ENCODE measurements around the gene ZNF512B. TPM values are rescaled to one million over a fixed set of nuclear protein-coding genes. Genes with fewer than 3 reads are reported as not detected.

Gene ZNF512B
- total and polyA plus RNA-seq, 2 donors (not counting 1 experiment from before 2014, with no cell fraction given): 8.8 to 10.5 TPM

DNA sequence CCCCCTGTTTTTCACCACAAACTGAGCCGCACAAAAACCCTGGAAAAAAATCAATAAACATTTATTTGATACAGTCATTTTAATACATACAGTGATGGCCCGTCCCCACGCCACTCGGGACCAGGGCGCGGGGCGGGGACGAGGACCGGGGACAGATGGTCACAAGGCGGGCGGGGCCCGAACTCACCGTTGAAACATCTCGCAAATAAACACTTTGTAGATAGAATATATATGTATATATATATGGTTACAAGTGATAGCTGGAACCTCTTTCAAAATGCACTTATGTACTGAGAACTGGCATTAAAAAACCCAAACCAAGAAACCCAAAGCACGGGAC lies 13.1 kb downstream of the ZNF512B start:
- Histone ChIP-seq H3K27ac (ENCODE audit: low read length in 2 of 2) (peak overlapping the region; percentile 34 to 48), H3K4me1 (ENCODE audit: control insufficient read depth in 2 of 2, insufficient read depth in 2 of 2, low read length in 2 of 2) (peaks cover 33 to 43% of the 10 kb centered on the region in 2 donors), H2AFZ (ENCODE audit: insufficient read depth, low read depth, low read length, poor library complexity, severe bottlenecking) (peak overlapping the region; percentile 74), H3K9ac (ENCODE audit: low read length) (peak overlapping the region; percentile 49), H3K79me2 (ENCODE audit: control insufficient read depth, insufficient read depth, low read length) (peaks cover 45% of the 10 kb centered on the region), H4K20me1 (ENCODE audit: control insufficient read depth, insufficient read depth, low read length, poor library complexity, severe bottlenecking) (peaks cover 43% of the 10 kb centered on the region), H3K36me3 (replicated peaks in 1 of 2; ENCODE audit: control extremely low read depth in 1 of 2, control insufficient read depth in 1 of 2, extremely low read depth in 1 of 2, insufficient read depth in 2 of 2, low read length in 1 of 2) (no peaks in the 10 kb centered on the region), H3K27me3 (replicated peaks in 1 of 4; ENCODE audit: control extremely low read depth in 1 of 4, control insufficient read depth in 3 of 4, insufficient read depth in 4 of 4, low read length in 3 of 4) (no peaks in the 10 kb centered on the region), H3K9me3 (ENCODE audit: control extremely low read depth in 1 of 3, control insufficient read depth in 2 of 3, insufficient read depth in 1 of 3, low read length in 2 of 3) (no peaks in the 10 kb centered on the region), H3K4me3 (ENCODE audit: control extremely low read depth in 1 of 5, extremely low read depth in 1 of 5, insufficient read depth in 1 of 5, low read depth in 2 of 5, low read length in 4 of 5) (peak overlapping the region; percentile 36 to 84 (median 66)), H3K4me2 (replicated peaks; ENCODE audit: low read depth, low read length, poor library complexity, severe bottlenecking) (peak overlapping the region; percentile 92)
- CTCF ChIA-PET: interaction anchor here (0.6 to 3.8 kb wide), 10 partner anchors 17 to 419 kb away, joined by 3 to 15 read pairs (median 4); partner anchors contain the start of genes PTK6, SAMD10 and TPD52L2
- H3K27ac Mint-ChIP-seq: peak overlapping the region; percentile 88
- intact Hi-C loops (cut with micrococcal nuclease): loop anchor here (1.0 to 5.0 kb wide), 7 partner anchors 25 to 436 kb away; partner anchors contain the start of genes ARFRP1, DNAJC5, PPDPF and PRPF6
- H3K4me3 Mint-ChIP-seq: peak overlapping the region; percentile 90
- WGBS (ENCODE audit: insufficient coverage): under 1% methylated on average over 8 of the region's 15 CpGs
- no peaks in the 10 kb centered on the region for H3K9me3 Mint-ChIP-seq (ENCODE audit: insufficient read depth)
- POLR2A ChIA-PET: interaction anchor here (0.8 to 2.0 kb wide), 8 partner anchors 17 to 419 kb away, joined by 3 to 9 read pairs (median 6); partner anchors contain the start of genes ARFRP1, PRPF6, PTK6 and SAMD10
- TF ChIP-seq, protein P1, sequence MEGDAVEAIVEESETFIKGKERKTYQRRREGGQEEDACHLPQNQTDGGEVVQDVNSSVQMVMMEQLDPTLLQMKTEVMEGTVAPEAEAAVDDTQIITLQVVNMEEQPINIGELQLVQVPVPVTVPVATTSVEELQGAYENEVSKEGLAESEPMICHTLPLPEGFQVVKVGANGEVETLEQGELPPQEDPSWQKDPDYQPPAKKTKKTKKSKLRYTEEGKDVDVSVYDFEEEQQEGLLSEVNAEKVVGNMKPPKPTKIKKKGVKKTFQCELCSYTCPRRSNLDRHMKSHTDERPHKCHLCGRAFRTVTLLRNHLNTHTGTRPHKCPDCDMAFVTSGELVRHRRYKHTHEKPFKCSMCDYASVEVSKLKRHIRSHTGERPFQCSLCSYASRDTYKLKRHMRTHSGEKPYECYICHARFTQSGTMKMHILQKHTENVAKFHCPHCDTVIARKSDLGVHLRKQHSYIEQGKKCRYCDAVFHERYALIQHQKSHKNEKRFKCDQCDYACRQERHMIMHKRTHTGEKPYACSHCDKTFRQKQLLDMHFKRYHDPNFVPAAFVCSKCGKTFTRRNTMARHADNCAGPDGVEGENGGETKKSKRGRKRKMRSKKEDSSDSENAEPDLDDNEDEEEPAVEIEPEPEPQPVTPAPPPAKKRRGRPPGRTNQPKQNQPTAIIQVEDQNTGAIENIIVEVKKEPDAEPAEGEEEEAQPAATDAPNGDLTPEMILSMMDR (IDR thresholded peaks at IDR 0.05): no peak
- no peak for TF ChIP-seq EZH2 (IDR thresholded peaks at IDR 0.05; ENCODE audit: borderline replicate concordance, insufficient read depth, low read depth, low read length, poor library complexity, severe bottlenecking)
- no peaks in the 10 kb centered on the region for H3K27me3 Mint-ChIP-seq
- ATAC-seq (ENCODE audit: low read depth): peak; percentile 6
- no peak for DNase-seq
- peaks cover 33% of the 10 kb centered on the region for H3K4me1 Mint-ChIP-seq

Measured in B cell (primary cell).